ENCODE results near the gene NR4A1. TPM values are rescaled to one million over a fixed set of nuclear protein-coding genes. Genes with fewer than 3 reads are reported as not detected.

NR4A1 gene
- total and polyA plus RNA-seq, 4 donors, result 45.1 to 77.9 (median 62.0) TPM

DNA sequence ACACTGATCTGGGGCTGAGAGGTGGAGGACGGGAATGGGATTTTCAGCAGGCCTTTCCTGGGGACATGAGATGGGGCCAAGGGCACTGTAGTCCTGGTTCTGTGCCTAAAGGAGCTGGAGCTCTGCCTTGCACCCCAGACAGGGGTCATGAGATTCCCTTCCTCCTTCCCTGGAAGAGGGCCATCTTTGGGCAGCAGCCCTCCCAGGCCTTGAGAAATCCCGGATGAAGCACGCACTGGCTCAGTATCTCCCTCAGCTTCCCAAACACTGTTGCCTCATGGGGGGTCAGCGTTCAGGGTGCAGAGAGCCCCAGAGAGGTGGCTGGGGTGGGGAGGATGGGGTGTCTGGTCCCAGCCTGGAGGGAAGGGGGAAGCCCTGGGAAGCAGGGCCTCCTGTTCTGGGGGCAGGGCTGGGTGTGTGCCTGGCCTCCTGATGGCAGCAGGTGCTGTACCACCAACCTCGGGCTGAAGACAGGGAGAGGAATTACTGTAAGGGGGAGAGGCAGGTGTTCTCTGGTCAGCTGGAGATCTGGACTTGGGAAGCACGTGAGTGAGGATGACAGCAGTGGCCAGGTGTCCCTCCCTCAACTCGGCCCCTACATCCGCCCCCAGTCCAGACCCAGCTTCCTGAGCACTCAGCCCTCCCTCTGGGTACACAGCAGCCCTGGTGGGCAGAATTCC lies 8.4 kb upstream of the NR4A1 start:
- no peak overlapping the region for H3K9ac ChIP-seq (ENCODE audit: insufficient read depth in 1 of 2, low read length in 2 of 2)
- 87 to 91% methylated on average over 8 of the region's 8 CpGs for WGBS, 2 donors
- DNase-seq, result no peak

GRCh38 chr12:52043386-52044212 lies 7.6 kb upstream of the NR4A1 start:
- no peak for ATAC-seq (ENCODE audit: insufficient read depth, low FRiP score)
- Histone ChIP-seq H3K27me3 (ENCODE audit: control insufficient read depth in 3 of 3, insufficient read depth in 3 of 3, low read length in 2 of 3) (no peaks in the 10 kb centered on the region), H3K27ac (ENCODE audit: low read depth in 1 of 2, low read length in 1 of 2) (peak overlapping the region; percentile 91 to 92), H3K36me3 (ENCODE audit: control insufficient read depth in 4 of 4, insufficient read depth in 4 of 4, low read length in 4 of 4) (no peaks in the 10 kb centered on the region), H3K9me3 (ENCODE audit: control insufficient read depth in 4 of 4, insufficient read depth in 3 of 4, low read length in 3 of 4) (no peaks in the 10 kb centered on the region), H3K4me3 (no peak overlapping the region), H3K4me1 (ENCODE audit: control insufficient read depth in 5 of 5, insufficient read depth in 5 of 5, low read length in 5 of 5) (peaks cover 0 to 41% (median 6%) of the 10 kb centered on the region in 5 donors), H3K9ac (ENCODE audit: insufficient read depth in 1 of 2, low read length in 2 of 2) (no peak overlapping the region)
- WGBS, 2 donors, result 65 to 83% methylated on average over 21 of the region's 21 CpGs
- peak in 1 of 3 donors; percentile 18 for DNase-seq
- TF ChIP-seq, protein P1, sequence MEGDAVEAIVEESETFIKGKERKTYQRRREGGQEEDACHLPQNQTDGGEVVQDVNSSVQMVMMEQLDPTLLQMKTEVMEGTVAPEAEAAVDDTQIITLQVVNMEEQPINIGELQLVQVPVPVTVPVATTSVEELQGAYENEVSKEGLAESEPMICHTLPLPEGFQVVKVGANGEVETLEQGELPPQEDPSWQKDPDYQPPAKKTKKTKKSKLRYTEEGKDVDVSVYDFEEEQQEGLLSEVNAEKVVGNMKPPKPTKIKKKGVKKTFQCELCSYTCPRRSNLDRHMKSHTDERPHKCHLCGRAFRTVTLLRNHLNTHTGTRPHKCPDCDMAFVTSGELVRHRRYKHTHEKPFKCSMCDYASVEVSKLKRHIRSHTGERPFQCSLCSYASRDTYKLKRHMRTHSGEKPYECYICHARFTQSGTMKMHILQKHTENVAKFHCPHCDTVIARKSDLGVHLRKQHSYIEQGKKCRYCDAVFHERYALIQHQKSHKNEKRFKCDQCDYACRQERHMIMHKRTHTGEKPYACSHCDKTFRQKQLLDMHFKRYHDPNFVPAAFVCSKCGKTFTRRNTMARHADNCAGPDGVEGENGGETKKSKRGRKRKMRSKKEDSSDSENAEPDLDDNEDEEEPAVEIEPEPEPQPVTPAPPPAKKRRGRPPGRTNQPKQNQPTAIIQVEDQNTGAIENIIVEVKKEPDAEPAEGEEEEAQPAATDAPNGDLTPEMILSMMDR (IDR thresholded peaks at IDR 0.05; ENCODE audit: control extremely low read depth, extremely low read depth), result no peak

More for the DNA sequence above, 8.4 kb upstream of the NR4A1 start:
- Histone ChIP-seq H3K4me1 (ENCODE audit: control insufficient read depth in 5 of 5, insufficient read depth in 5 of 5, low read length in 5 of 5) (peaks cover 0 to 41% (median 9%) of the 10 kb centered on the region in 5 donors), H3K27me3 (ENCODE audit: control insufficient read depth in 3 of 3, insufficient read depth in 3 of 3, low read length in 2 of 3) (no peaks in the 10 kb centered on the region), H3K4me3 (no peak overlapping the region), H3K27ac (ENCODE audit: low read depth in 1 of 2, low read length in 1 of 2) (peak overlapping the region; percentile 73 to 91), H3K36me3 (ENCODE audit: control insufficient read depth in 4 of 4, insufficient read depth in 4 of 4, low read length in 4 of 4) (no peaks in the 10 kb centered on the region), H3K9me3 (ENCODE audit: control insufficient read depth in 4 of 4, insufficient read depth in 3 of 4, low read length in 3 of 4) (no peaks in the 10 kb centered on the region)
- ATAC-seq (ENCODE audit: insufficient read depth, low FRiP score), result no peak
- TF ChIP-seq, protein P1 (IDR thresholded peaks at IDR 0.05; ENCODE audit: control extremely low read depth, extremely low read depth), result no peak

- H3K27me3 ChIP-seq (ENCODE audit: control insufficient read depth in 3 of 3, insufficient read depth in 3 of 3, low read length in 2 of 3), result no peaks in the 10 kb centered on the region
- WGBS, 2 donors, result 52 to 78% methylated on average over 18 of the region's 18 CpGs
- TF ChIP-seq, protein P1 (IDR thresholded peaks at IDR 0.05; ENCODE audit: control extremely low read depth, extremely low read depth), result no peak
- no peak for ATAC-seq (ENCODE audit: insufficient read depth, low FRiP score)
- no peak overlapping the region for H3K9ac ChIP-seq (ENCODE audit: insufficient read depth in 1 of 2, low read length in 2 of 2)
- H3K4me3 ChIP-seq, result no peak overlapping the region
- H3K4me1 ChIP-seq (ENCODE audit: control insufficient read depth in 5 of 5, insufficient read depth in 5 of 5, low read length in 5 of 5), result peaks cover 0 to 43% (median 6%) of the 10 kb centered on the region in 5 donors
- no peaks in the 10 kb centered on the region for H3K36me3 ChIP-seq (ENCODE audit: control insufficient read depth in 4 of 4, insufficient read depth in 4 of 4, low read length in 4 of 4)
- H3K27ac ChIP-seq (ENCODE audit: low read depth in 1 of 2, low read length in 1 of 2), result peak overlapping the region; percentile 91 to 92
- H3K9me3 ChIP-seq (ENCODE audit: control insufficient read depth in 4 of 4, insufficient read depth in 3 of 4, low read length in 3 of 4), result peaks cover 0 to 2% (median 0%) of the 10 kb centered on the region in 4 donors
- DNase-seq, result no peak
These were observed 6.8 kb upstream of the NR4A1 start for GRCh38 chr12:52044292-52044983.
